ENCODE results near the gene NME1.

- TF ChIP-seq CTCF (IDR thresholded peaks at IDR 0.05), result peak; percentile 60 to 75 (median 65)
- TF ChIP-seq POLR2A (IDR thresholded peaks at IDR 0.05), result no peak
Measured at GRCh38 chr17:51153210-51154072, at the start of gene NME1.
